HG03378 (cell line): Measurements from ENCODE around the gene AQP6.
"Not testable (repeated sequence)": the region's sequence is repeated elsewhere in the genome, so short reads cannot be mapped to it uniquely, and the experiment has no call there.

ENCODE experiments used
- ATAC-seq: cut with Tn5 transposase; IDR thresholded peaks from one replicate; pipeline ENCODE4 v1.9.1; 2021; ENCODE audit warnings: mild to moderate bottlenecking, moderate library complexity; ENCODE audit not compliant: unreplicated experiment

The AQP6 gene

GRCh38 chr12:49987625-49988303, 15.0 kb downstream of the AQP6 start:
- no peak for ATAC-seq

GRCh38 chr12:49989400-49989799, 16.7 kb downstream of the AQP6 start:
- not testable (repeated sequence) for ATAC-seq

- no peak for ATAC-seq
These were observed 17.5 kb downstream of the AQP6 start for GRCh38 chr12:49990273-49990672.

- ATAC-seq = no peak
These were observed 25.7 kb downstream of the AQP6 start for GRCh38 chr12:49998453-49998852.

GRCh38 chr12:50003595-50003994, 30.8 kb downstream of the AQP6 start:
- no peak for ATAC-seq

- no peak for ATAC-seq
These were observed 31.9 kb downstream of the AQP6 start for GRCh38 chr12:50004696-50005095.

GRCh38 chr12:50005175-50005574, 32.4 kb downstream of the AQP6 start:
- no peak for ATAC-seq

- no peak for ATAC-seq
These were observed 33.5 kb downstream of the AQP6 start for GRCh38 chr12:50006280-50006679.

- ATAC-seq = no peak
These were observed 34.2 kb downstream of the AQP6 start for GRCh38 chr12:50006754-50007442.

GRCh38 chr12:50013361-50014147, 40.8 kb downstream of the AQP6 start:
- no peak for ATAC-seq

GRCh38 chr12:50014342-50014741, 41.6 kb downstream of the AQP6 start:
- ATAC-seq = no peak

GRCh38 chr12:50016501-50017475, 44.0 kb downstream of the AQP6 start:
- ATAC-seq = no peak

GRCh38 chr12:50017641-50018040, 44.9 kb downstream of the AQP6 start:
- no peak for ATAC-seq

GRCh38 chr12:50018154-50018553, 45.4 kb downstream of the AQP6 start:
- ATAC-seq = no peak

- ATAC-seq = no peak
These were observed 46.2 kb downstream of the AQP6 start for GRCh38 chr12:50018968-50019367.

GRCh38 chr12:50019524-50019923, 46.8 kb downstream of the AQP6 start:
- no peak for ATAC-seq

GRCh38 chr12:50021031-50021430, 48.3 kb downstream of the AQP6 start:
- ATAC-seq = no peak

- ATAC-seq = no peak
These were observed 50.2 kb downstream of the AQP6 start for GRCh38 chr12:50022903-50023302.

- ATAC-seq = no peak
These were observed 51.5 kb downstream of the AQP6 start for GRCh38 chr12:50024227-50024626.

- ATAC-seq = peak; percentile 4
These were observed 52.0 kb downstream of the AQP6 start for GRCh38 chr12:50024805-50025186.
